BLaER1 (cell line): Measurements from ENCODE around the gene FBXO2.

ENCODE experiments used
- H3K27ac ChIP-seq: shearing (Covaris generic); formaldehyde crosslinking; 2 replicates; pipeline ENCODE4 v1.8.1; 2022
- H3K27me3 ChIP-seq: shearing (Covaris generic); formaldehyde crosslinking; 2 replicates; pipeline ENCODE4 v1.8.1; 2022
- H3K36me3 ChIP-seq: shearing (Covaris generic); formaldehyde crosslinking; 2 replicates; pipeline ENCODE4 v1.8.1; 2022
- H3K4me1 ChIP-seq: shearing (Covaris generic); formaldehyde crosslinking; 2 replicates; pipeline ENCODE4 v1.8.1; 2022
- H3K4me2 ChIP-seq: shearing (Covaris generic); formaldehyde crosslinking; 2 replicates; pipeline ENCODE4 v1.8.1; 2022
- H3K4me3 ChIP-seq: shearing (Covaris generic); formaldehyde crosslinking; 2 replicates; pipeline ENCODE4 v1.8.1; 2022
- H3K9ac ChIP-seq: shearing (Covaris generic); formaldehyde crosslinking; 2 replicates; pipeline ENCODE4 v1.8.1; 2022
- H3K9me3 ChIP-seq: shearing (Covaris generic); formaldehyde crosslinking; 2 replicates; pipeline ENCODE4 v1.8.1; 2022
- H4K20me1 ChIP-seq: shearing (Covaris generic); formaldehyde crosslinking; 2 replicates; pipeline ENCODE4 v1.8.1; 2022
- Cebpa-rat ChIP-seq: shearing (Covaris generic); IDR thresholded peaks from 2 replicates; pipeline ENCODE4 v1.8.1; 2022

The FBXO2 gene

GRCh38 chr1:11639372-11639771, 14.9 kb downstream of the FBXO2 start:
- H4K20me1 ChIP-seq: peaks cover 21% of the 10 kb centered on the region
- H3K27ac ChIP-seq: no peak overlapping the region
- no peak overlapping the region for H3K4me2 ChIP-seq
- no peaks in the 10 kb centered on the region for H3K36me3 ChIP-seq
- no peaks in the 10 kb centered on the region for H3K27me3 ChIP-seq
- TF ChIP-seq Cebpa-rat: no peak
- no peaks in the 10 kb centered on the region for H3K9me3 ChIP-seq
- H3K9ac ChIP-seq: no peak overlapping the region
- no peak overlapping the region for H3K4me3 ChIP-seq
- peaks cover 46% of the 10 kb centered on the region for H3K4me1 ChIP-seq

- Histone ChIP-seq H3K27me3 (no peaks in the 10 kb centered on the region), H3K36me3 (no peaks in the 10 kb centered on the region), H3K27ac (no peak overlapping the region), H4K20me1 (peaks cover 25% of the 10 kb centered on the region), H3K4me2 (no peak overlapping the region), H3K9ac (no peak overlapping the region), H3K4me3 (no peak overlapping the region), H3K9me3 (no peaks in the 10 kb centered on the region), H3K4me1 (peaks cover 56% of the 10 kb centered on the region)
- TF ChIP-seq Cebpa-rat: no peak
Measured at GRCh38 chr1:11638121-11638520, 16.1 kb downstream of the FBXO2 start.

DNA sequence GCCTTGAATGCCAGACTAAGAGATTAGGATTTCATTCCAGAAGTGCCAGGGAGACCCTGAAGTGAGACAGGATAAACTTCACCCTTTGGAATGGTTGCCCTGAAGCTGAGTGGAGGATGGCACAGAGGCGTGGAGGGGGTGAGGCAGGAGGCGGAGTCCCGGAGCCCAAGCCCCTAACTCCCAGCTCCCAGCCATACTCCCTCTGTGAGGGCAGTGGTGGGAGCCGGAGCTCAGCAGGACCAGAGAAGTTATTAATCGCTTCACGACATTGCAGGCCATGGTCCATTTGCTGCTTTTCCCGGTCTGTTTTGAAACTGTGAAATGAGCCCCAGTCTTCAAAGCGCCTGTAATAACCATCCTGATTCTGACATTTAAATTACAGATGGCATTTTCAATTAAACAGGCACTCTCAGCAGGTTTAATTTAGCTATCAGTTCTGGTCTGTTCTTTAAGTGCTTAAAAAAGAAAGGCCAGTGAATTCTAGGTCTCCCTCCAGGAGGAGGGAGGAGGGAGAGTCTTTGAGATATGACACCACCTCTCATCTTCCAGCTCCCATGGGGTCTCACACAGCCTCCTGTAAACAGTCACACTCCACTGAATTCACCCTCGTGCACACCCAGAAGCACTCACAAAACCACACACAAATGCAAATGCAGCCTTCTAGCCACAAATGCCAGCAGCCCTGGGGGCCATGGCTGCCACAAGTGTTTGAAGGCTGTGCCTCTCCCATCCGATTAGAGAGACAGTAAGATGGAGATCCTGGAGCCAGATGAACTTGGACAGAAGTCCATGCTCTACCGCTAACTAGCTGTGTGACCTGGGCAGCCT, 19.6 kb downstream of the FBXO2 start:
- Histone ChIP-seq H3K27ac (no peak overlapping the region), H3K9ac (no peak overlapping the region), H3K4me1 (peaks cover 43% of the 10 kb centered on the region), H4K20me1 (peaks cover 25% of the 10 kb centered on the region), H3K4me2 (peak overlapping the region; percentile 78), H3K9me3 (no peaks in the 10 kb centered on the region), H3K36me3 (no peaks in the 10 kb centered on the region), H3K27me3 (no peaks in the 10 kb centered on the region), H3K4me3 (no peak overlapping the region; the same call in 1 of the 2 replicates)
- no peak for TF ChIP-seq Cebpa-rat

DNA sequence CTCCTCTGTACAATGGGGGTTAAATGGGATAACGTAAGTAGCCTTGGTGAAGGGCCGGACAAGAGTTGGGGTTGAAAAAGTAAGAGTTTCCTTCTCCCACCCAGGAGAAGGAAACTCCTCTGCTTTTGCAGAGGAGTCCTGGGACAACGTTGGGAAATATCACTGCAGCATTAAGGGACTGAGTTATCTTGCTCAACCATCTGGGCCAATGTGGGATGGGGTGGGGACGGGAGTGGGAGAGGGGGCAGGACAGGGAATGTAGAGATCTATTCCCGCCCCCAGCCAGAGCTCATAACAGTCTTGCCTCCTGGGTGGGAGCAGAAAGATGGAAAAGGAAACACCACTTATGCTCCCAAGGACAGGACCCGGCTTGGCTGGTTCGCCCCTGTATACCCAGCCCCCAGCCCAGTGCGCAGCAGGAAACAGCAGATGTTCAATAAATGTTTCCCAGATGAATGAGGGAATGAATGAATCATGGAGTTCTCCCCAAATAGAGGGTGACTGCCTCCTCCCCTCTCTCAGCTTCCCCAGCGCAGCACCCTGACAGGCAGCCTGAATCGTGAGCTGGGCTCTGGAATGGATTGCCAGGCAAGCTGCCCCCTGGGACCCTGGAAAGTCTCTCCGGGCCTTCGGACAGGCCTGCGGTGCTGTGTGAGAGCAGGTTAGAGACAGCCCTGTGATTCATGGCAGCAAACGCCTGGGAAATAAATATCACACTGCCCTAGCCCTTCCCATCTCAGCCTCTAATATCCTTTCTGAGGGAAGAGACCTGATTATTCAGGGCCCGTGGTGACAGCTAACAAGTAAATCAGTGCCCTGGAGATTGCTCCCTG, 24.8 kb downstream of the FBXO2 start:
- Histone ChIP-seq H3K4me3 (no peak overlapping the region), H3K9ac (no peak overlapping the region), H3K27ac (no peak overlapping the region), H3K4me1 (peaks cover 27% of the 10 kb centered on the region), H4K20me1 (peaks cover 4% of the 10 kb centered on the region), H3K9me3 (no peaks in the 10 kb centered on the region), H3K4me2 (0 out of 2 replicates have a peak overlapping the region, but pooled peaks have one; percentile 9), H3K36me3 (no peaks in the 10 kb centered on the region), H3K27me3 (no peaks in the 10 kb centered on the region)
- TF ChIP-seq Cebpa-rat: no peak

DNA sequence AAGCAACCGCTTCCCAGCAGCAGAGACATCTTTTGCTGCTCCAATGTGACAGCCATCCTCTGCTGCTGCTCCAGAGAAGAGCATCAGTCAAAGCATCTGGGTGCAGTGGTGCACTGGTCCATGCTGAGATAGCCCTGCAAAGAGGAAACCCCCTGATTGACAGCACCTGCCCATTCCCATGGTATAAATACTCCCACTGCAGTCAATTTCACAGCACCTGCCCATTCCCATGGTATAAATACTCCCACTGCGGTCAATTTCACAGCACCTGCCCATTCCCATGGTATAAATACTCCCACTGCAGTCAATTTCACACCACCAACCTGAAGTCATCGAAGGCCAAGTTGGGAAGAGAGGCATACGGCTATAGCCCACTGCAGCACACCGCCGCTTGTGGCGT, 25.5 kb downstream of the FBXO2 start:
- Histone ChIP-seq H3K9me3 (no peaks in the 10 kb centered on the region), H4K20me1 (no peaks in the 10 kb centered on the region), H3K27ac (no peak overlapping the region), H3K27me3 (no peaks in the 10 kb centered on the region), H3K36me3 (no peaks in the 10 kb centered on the region), H3K4me2 (no peak overlapping the region), H3K4me1 (peaks cover 21% of the 10 kb centered on the region), H3K4me3 (no peak overlapping the region), H3K9ac (no peak overlapping the region)
- no peak for TF ChIP-seq Cebpa-rat

DNA sequence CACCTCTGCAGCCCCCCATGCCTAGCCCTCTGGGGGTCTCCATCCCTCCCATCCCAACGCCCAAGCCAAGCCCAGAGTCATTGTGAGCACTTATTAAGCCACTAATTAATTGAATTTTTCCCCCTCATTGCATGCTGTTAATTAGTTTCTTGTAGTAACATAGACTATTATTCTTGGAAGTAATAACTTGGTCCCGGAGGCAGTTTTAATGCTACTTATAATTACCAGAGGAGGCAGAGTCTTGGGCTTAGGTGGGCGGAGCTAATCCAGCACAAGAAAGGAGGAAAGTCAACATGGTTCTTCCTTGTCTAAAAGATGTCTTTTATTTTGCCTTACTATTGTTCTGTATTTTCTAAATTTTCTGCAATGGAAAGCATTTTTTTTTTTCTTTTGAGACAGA, 27.7 kb downstream of the FBXO2 start:
- Histone ChIP-seq H3K9me3 (no peaks in the 10 kb centered on the region), H3K36me3 (no peaks in the 10 kb centered on the region), H3K9ac (no peak overlapping the region), H3K4me3 (no peak overlapping the region), H3K27ac (no peak overlapping the region), H3K4me2 (no peak overlapping the region), H4K20me1 (no peaks in the 10 kb centered on the region), H3K27me3 (no peaks in the 10 kb centered on the region), H3K4me1 (peaks cover 13% of the 10 kb centered on the region)
- no peak for TF ChIP-seq Cebpa-rat

- H3K36me3 ChIP-seq: no peaks in the 10 kb centered on the region
- H4K20me1 ChIP-seq: no peaks in the 10 kb centered on the region
- H3K4me3 ChIP-seq: no peak overlapping the region
- no peak for TF ChIP-seq Cebpa-rat
- H3K27me3 ChIP-seq: no peaks in the 10 kb centered on the region
- H3K27ac ChIP-seq: no peak overlapping the region
- no peaks in the 10 kb centered on the region for H3K9me3 ChIP-seq
- peaks cover 16% of the 10 kb centered on the region for H3K4me1 ChIP-seq
- no peak overlapping the region for H3K4me2 ChIP-seq
- H3K9ac ChIP-seq: no peak overlapping the region
Measured at GRCh38 chr1:11623702-11624101, 30.5 kb downstream of the FBXO2 start.

- Histone ChIP-seq H3K27me3 (no peaks in the 10 kb centered on the region), H4K20me1 (no peaks in the 10 kb centered on the region), H3K9me3 (no peaks in the 10 kb centered on the region), H3K4me2 (no peak overlapping the region), H3K9ac (no peak overlapping the region), H3K4me3 (no peak overlapping the region), H3K36me3 (no peaks in the 10 kb centered on the region), H3K27ac (no peak overlapping the region), H3K4me1 (peaks cover 16% of the 10 kb centered on the region)
- TF ChIP-seq Cebpa-rat: no peak
Measured at GRCh38 chr1:11622398-11622797, 31.8 kb downstream of the FBXO2 start.

DNA sequence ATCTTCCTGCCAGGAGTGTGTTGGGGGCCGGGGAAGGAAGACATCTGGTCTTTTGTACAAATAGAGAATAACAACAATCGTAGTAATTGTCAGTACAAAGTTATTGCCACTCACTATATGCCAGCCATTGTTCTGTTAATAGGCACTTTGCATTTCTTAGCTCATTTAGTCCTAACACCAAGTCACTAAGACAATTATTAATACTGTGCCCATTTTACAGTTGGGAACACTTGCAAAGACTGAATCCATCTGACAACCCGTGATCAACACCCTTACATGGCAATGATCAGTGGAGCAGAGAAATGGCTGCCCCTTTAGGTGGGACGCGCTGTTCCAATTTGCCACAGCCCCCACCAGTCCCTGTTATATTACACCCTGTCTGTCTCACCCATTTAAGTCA, 33.3 kb downstream of the FBXO2 start:
- no peak for TF ChIP-seq Cebpa-rat

GRCh38 chr1:11620405-11620804, 33.8 kb downstream of the FBXO2 start:
- H3K4me2 ChIP-seq: peak overlapping the region; percentile 60
- H3K36me3 ChIP-seq: no peaks in the 10 kb centered on the region
- no peak overlapping the region for H3K9ac ChIP-seq
- no peak for TF ChIP-seq Cebpa-rat
- H4K20me1 ChIP-seq: no peaks in the 10 kb centered on the region
- H3K27ac ChIP-seq: no peak overlapping the region
- H3K9me3 ChIP-seq: no peaks in the 10 kb centered on the region
- H3K27me3 ChIP-seq: no peaks in the 10 kb centered on the region
- no peak overlapping the region for H3K4me3 ChIP-seq
- peaks cover 28% of the 10 kb centered on the region for H3K4me1 ChIP-seq

More for the DNA sequence above, 33.3 kb downstream of the FBXO2 start:
- Histone ChIP-seq H4K20me1 (no peaks in the 10 kb centered on the region), H3K9me3 (no peaks in the 10 kb centered on the region), H3K36me3 (no peaks in the 10 kb centered on the region), H3K27me3 (no peaks in the 10 kb centered on the region), H3K4me3 (no peak overlapping the region), H3K4me1 (peaks cover 28% of the 10 kb centered on the region), H3K27ac (no peak overlapping the region), H3K4me2 (peak overlapping the region; percentile 60), H3K9ac (no peak overlapping the region)
